Measurements from ENCODE around the gene ADGRF4.

GRCh38 chr6:47736083-47736700 lies 37.8 kb downstream of the ADGRF4 start:
- TF ChIP-seq ZNF174 (CRISPR knock-in tag; IDR thresholded peaks at IDR 0.05): no peak
- no peak for TF ChIP-seq ZNF124 (CRISPR knock-in tag; IDR thresholded peaks at IDR 0.05)
- TF ChIP-seq, protein P1, sequence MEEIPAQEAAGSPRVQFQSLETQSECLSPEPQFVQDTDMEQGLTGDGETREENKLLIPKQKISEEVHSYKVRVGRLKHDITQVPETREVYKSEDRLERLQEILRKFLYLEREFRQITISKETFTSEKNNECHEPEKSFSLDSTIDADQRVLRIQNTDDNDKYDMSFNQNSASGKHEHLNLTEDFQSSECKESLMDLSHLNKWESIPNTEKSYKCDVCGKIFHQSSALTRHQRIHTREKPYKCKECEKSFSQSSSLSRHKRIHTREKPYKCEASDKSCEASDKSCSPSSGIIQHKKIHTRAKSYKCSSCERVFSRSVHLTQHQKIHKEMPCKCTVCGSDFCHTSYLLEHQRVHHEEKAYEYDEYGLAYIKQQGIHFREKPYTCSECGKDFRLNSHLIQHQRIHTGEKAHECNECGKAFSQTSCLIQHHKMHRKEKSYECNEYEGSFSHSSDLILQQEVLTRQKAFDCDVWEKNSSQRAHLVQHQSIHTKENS (CRISPR knock-in tag; IDR thresholded peaks at IDR 0.05): no peak
- no peak for TF ChIP-seq PHF20 (IDR thresholded peaks at IDR 0.05; ENCODE audit: partially characterized antibody)
- TF ChIP-seq ZNF707 (CRISPR knock-in tag; conservative IDR thresholded peaks at IDR 0.05): no peak
- TF ChIP-seq SOX6 (IDR thresholded peaks at IDR 0.05): no peak
- no peak for TF ChIP-seq NBN (IDR thresholded peaks at IDR 0.05; ENCODE audit: low read depth)
- no peak for TF ChIP-seq ZNF232 (CRISPR knock-in tag; IDR thresholded peaks at IDR 0.05)

Data from K562 (cell line).